Mesendoderm (in vitro differentiated cells): ENCODE measurements around the gene PPP1R14B.

Experiments
- DNase-seq: peaks from one replicate; pipeline ENCODE4 v3.0.0; 2013
- H2AK5ac ChIP-seq: 2 replicates; pipeline ENCODE4 v1.6.1; 2013; ENCODE audit warnings: low read length, inconsistent platforms
- H2BK120ac ChIP-seq: 2 replicates; pipeline ENCODE4 v1.6.1; 2013; ENCODE audit warnings: low read depth, mild to moderate bottlenecking, low read length, moderate library complexity, mixed read lengths
- H2BK15ac ChIP-seq: replicated peaks from 2 replicates; pipeline ENCODE4 v1.6.1; 2013; ENCODE audit warnings: low read depth, mild to moderate bottlenecking, moderate library complexity
- H2BK5ac ChIP-seq: 2 replicates; pipeline ENCODE4 v1.6.1; 2013; ENCODE audit warnings: low read length, inconsistent platforms
- H3K18ac ChIP-seq: 2 replicates; pipeline ENCODE4 v1.6.1; 2013; ENCODE audit warnings: mild to moderate bottlenecking, low read length, mixed read lengths
- H3K23ac ChIP-seq: one replicate; pipeline ENCODE4 v1.6.1; 2013; ENCODE audit warnings: low read length
- H3K27ac ChIP-seq: 2 replicates; pipeline ENCODE4 v1.5.1; 2013; ENCODE audit warnings: low read depth, mild to moderate bottlenecking, inconsistent platforms, low read length, moderate library complexity
- H3K27me3 ChIP-seq: 2 replicates; pipeline ENCODE4 v1.6.1; 2013; ENCODE audit warnings: low read length, control low read depth, mild to moderate bottlenecking, inconsistent platforms; ENCODE audit not compliant: insufficient read depth, poor library complexity
- H3K36me3 ChIP-seq: 2 replicates; pipeline ENCODE4 v1.6.1; 2013; ENCODE audit warnings: low read length, inconsistent platforms; ENCODE audit not compliant: control insufficient read depth, insufficient read depth
- H3K4ac ChIP-seq: one replicate; pipeline ENCODE4 v1.6.1; 2013; ENCODE audit warnings: low read depth, mild to moderate bottlenecking, low read length, moderate library complexity
- H3K4me1 ChIP-seq: 2 replicates; pipeline ENCODE4 v1.6.1; 2013; ENCODE audit warnings: low read depth, low read length, inconsistent platforms; ENCODE audit not compliant: control insufficient read depth
- H3K4me2 ChIP-seq: 2 replicates; pipeline ENCODE4 v1.6.1; 2013; ENCODE audit warnings: low read length
- H3K4me3 ChIP-seq: 2 replicates; pipeline ENCODE4 v1.5.1; 2013; ENCODE audit warnings: mild to moderate bottlenecking, low read length
- H3K56ac ChIP-seq: one replicate; pipeline ENCODE4 v1.6.1; 2013; ENCODE audit warnings: low read length
- H3K79me1 ChIP-seq: 2 replicates; pipeline ENCODE4 v1.6.1; 2013; ENCODE audit warnings: low read length, inconsistent platforms
- H3K79me2 ChIP-seq: 2 replicates; pipeline ENCODE4 v1.6.1; 2013; ENCODE audit warnings: mild to moderate bottlenecking, low read length; ENCODE audit not compliant: control insufficient read depth, insufficient read depth
- H3K9ac ChIP-seq: 2 replicates; pipeline ENCODE4 v1.6.1; 2013; ENCODE audit warnings: low read length, inconsistent platforms
- H4K5ac ChIP-seq: one replicate; pipeline ENCODE4 v1.6.1; 2013; ENCODE audit warnings: low read length
- H4K8ac ChIP-seq: one replicate; pipeline ENCODE4 v1.6.1; 2013; ENCODE audit warnings: low read depth, mild to moderate bottlenecking, control low read depth, low read length, moderate library complexity
- WGBS: extraction: QIAGEN DNeasy Blood & Tissue Kit; methylation state at CpG from one replicate; pipeline ENCODE4 v1.1.7; 2013; ENCODE audit warnings: low lambda C conversion rate, missing lambda C conversion rate; ENCODE audit not compliant: insufficient coverage; ENCODE audit errors: extremely low coverage; 5-methylcytosine and 5-hydroxymethylcytosine counted together

Gene PPP1R14B

DNA sequence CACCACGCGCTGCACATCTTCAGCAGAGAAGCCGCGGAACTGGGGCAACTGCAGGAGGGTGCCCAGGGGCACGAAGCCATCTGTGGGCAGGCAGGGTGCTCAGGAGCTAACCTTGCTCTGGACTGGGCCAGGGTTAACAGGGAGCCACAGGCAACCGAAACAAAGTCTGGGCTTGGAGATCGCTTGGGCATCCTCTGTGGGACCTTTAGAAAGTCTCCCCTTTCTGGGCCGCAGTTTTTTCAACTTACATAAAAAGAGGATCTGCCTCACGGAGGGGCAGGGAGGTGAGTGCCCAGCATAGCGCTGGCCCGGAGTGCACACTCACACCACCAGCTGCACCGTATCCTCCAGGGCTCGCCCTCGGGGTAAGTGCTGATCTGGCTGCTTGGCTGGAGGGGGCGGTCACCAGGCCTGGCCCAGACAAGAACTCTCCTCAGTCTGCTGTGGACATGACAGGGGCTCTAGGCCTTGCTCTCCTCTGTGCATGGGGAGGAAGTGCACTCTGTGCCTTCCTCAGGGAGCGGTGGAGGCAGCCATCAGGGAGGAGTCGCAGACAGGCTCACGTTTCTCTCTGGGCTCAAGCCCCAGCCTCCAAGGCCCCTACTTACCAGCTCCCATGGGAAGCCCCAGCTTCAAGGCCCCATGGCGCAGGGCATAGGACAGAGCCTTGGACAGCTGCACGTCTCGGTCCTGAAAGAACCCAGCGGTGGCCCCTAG is 21.7 kb downstream of the PPP1R14B start:
- no CpG with 5 or more reads among the region's 22 CpGs for WGBS
- no peak overlapping the region for H4K5ac ChIP-seq
- no peak overlapping the region for H3K4ac ChIP-seq
- no peak overlapping the region for H3K18ac ChIP-seq
- no peak overlapping the region for H2BK5ac ChIP-seq
- H3K27ac ChIP-seq = peak overlapping the region; percentile 17
- no peak overlapping the region for H3K4me3 ChIP-seq
- no peak overlapping the region for H2BK120ac ChIP-seq
- no peaks in the 10 kb centered on the region for H3K79me2 ChIP-seq
- DNase-seq = no peak
- H2BK15ac ChIP-seq = no peak overlapping the region
- H3K56ac ChIP-seq = peak overlapping the region; percentile 52
- peak overlapping the region; percentile 83 for H3K4me2 ChIP-seq
- H3K36me3 ChIP-seq = no peaks in the 10 kb centered on the region
- H3K27me3 ChIP-seq = no peaks in the 10 kb centered on the region
- no peak overlapping the region for H4K8ac ChIP-seq
- H3K4me1 ChIP-seq = peaks cover 2% of the 10 kb centered on the region
- H3K79me1 ChIP-seq = peaks cover 4% of the 10 kb centered on the region
- H3K9ac ChIP-seq = peak overlapping the region; percentile 93
- H3K23ac ChIP-seq = no peak overlapping the region
- no peak overlapping the region for H2AK5ac ChIP-seq

DNA sequence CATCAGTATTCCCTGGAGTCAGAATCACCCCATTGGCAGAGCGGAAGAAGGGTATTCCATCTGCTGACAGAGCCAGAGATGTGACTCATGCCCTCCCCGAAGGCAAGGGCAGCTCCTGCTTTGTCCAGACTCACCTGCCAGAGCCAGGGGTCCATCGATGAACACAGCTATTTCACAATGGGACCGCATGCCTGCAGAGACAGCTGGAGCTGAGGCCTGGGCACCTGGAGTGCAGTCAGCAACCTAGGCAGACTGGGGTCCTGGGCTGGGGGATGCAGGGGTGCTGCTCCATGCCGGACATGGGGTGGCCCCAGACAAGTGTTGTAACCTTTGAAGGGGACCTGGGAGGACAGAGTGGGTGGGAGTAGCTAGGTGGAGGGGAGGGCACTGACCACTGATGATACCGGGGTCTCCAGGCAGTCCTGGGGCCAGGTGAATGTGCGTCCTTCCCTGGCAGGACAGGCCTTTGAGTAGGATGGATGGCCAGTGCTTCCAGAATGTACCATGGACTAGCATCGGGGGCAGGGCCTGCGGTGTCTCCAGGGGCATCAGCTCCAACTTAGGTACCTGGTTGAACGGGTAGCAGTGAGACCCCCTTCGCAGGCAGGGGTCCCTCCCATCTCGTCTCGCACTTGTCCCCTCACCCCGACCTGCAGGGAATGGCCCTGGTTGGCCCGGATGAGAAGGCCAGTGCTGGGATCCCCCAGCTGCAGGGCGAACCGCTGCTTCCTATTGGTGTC is 22.4 kb downstream of the PPP1R14B start:
- H3K23ac ChIP-seq = no peak overlapping the region
- H3K36me3 ChIP-seq = no peaks in the 10 kb centered on the region
- H2AK5ac ChIP-seq = no peak overlapping the region
- H3K79me2 ChIP-seq = no peaks in the 10 kb centered on the region
- H3K18ac ChIP-seq = no peak overlapping the region
- no peak overlapping the region for H3K56ac ChIP-seq
- H3K4me2 ChIP-seq = no peak overlapping the region
- no peak overlapping the region for H2BK120ac ChIP-seq
- H2BK5ac ChIP-seq = no peak overlapping the region
- peaks cover 4% of the 10 kb centered on the region for H3K79me1 ChIP-seq
- no peak for DNase-seq
- no peak overlapping the region for H3K9ac ChIP-seq
- peaks cover 2% of the 10 kb centered on the region for H3K4me1 ChIP-seq
- no CpG with 5 or more reads among the region's 17 CpGs for WGBS
- H4K8ac ChIP-seq = no peak overlapping the region
- no peak overlapping the region for H3K4ac ChIP-seq
- H3K4me3 ChIP-seq = no peak overlapping the region
- H4K5ac ChIP-seq = no peak overlapping the region
- no peak overlapping the region for H2BK15ac ChIP-seq
- no peaks in the 10 kb centered on the region for H3K27me3 ChIP-seq
- no peak overlapping the region for H3K27ac ChIP-seq

DNA sequence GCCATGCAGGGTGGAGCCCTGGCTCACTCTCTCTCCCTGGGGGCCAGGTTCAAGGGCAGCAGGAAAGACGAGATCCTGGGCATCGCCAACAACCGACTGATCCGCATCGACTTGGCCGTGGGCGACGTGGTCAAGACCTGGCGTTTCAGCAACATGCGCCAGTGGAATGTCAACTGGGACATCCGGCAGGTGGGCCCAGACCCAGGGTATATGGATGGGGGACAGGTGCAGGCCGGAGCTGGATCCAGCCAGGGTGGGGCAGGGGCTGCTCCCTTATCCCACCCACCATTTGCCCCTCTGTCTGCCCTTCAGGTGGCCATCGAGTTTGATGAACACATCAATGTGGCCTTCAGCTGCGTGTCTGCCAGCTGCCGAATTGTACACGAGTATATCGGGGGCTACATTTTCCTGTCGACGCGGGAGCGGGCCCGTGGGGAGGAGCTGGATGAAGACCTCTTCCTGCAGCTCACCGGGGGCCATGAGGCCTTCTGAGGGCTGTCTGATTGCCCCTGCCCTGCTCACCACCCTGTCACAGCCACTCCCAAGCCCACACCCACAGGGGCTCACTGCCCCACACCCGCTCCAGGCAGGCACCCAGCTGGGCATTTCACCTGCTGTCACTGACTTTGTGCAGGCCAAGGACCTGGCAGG is 23.6 kb downstream of the PPP1R14B start:
- Histone ChIP-seq H3K4ac (no peak overlapping the region), H3K27me3 (no peaks in the 10 kb centered on the region), H3K4me3 (no peak overlapping the region), H3K4me1 (peaks cover 2% of the 10 kb centered on the region), H4K8ac (no peak overlapping the region), H3K9ac (no peak overlapping the region), H2BK120ac (no peak overlapping the region), H3K4me2 (no peak overlapping the region), H4K5ac (no peak overlapping the region), H3K18ac (no peak overlapping the region), H2BK15ac (no peak overlapping the region), H3K79me2 (no peaks in the 10 kb centered on the region), H2BK5ac (no peak overlapping the region), H3K27ac (no peak overlapping the region), H3K56ac (no peak overlapping the region), H3K79me1 (peaks cover 4% of the 10 kb centered on the region), H3K23ac (no peak overlapping the region), H3K36me3 (no peaks in the 10 kb centered on the region), H2AK5ac (no peak overlapping the region)
- no CpG with 5 or more reads among the region's 24 CpGs for WGBS
- DNase-seq = no peak

DNA sequence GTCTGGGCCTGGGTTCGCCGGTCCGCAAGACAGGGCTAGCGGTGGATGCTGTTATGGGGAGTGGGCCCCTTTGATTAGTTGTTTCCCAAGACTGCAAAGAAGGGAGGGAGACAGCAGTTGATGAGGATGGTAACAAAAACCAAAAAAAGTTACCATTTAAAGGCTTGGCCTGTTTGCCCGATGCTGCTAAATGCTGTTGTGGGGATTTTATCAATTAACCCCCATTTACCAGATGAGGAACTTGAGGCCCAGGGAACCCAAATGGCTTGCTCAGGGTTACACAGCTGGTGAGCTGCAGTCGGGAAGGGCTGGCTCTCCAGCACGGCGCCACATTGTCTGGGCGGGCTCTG is 24.1 kb downstream of the PPP1R14B start:
- peaks cover 2% of the 10 kb centered on the region for H3K4me1 ChIP-seq
- H3K79me2 ChIP-seq = no peaks in the 10 kb centered on the region
- no peak overlapping the region for H2AK5ac ChIP-seq
- H3K4me2 ChIP-seq = no peak overlapping the region
- DNase-seq = no peak
- no peak overlapping the region for H2BK15ac ChIP-seq
- no peak overlapping the region for H3K27ac ChIP-seq
- peaks cover 4% of the 10 kb centered on the region for H3K79me1 ChIP-seq
- no peak overlapping the region for H2BK120ac ChIP-seq
- no peak overlapping the region for H3K4ac ChIP-seq
- H4K5ac ChIP-seq = no peak overlapping the region
- no peak overlapping the region for H4K8ac ChIP-seq
- WGBS = no CpG with 5 or more reads among the region's 9 CpGs
- no peaks in the 10 kb centered on the region for H3K27me3 ChIP-seq
- no peak overlapping the region for H3K23ac ChIP-seq
- H3K56ac ChIP-seq = no peak overlapping the region
- no peak overlapping the region for H3K9ac ChIP-seq
- H2BK5ac ChIP-seq = no peak overlapping the region
- H3K4me3 ChIP-seq = no peak overlapping the region
- no peak overlapping the region for H3K18ac ChIP-seq
- H3K36me3 ChIP-seq = no peaks in the 10 kb centered on the region

DNA sequence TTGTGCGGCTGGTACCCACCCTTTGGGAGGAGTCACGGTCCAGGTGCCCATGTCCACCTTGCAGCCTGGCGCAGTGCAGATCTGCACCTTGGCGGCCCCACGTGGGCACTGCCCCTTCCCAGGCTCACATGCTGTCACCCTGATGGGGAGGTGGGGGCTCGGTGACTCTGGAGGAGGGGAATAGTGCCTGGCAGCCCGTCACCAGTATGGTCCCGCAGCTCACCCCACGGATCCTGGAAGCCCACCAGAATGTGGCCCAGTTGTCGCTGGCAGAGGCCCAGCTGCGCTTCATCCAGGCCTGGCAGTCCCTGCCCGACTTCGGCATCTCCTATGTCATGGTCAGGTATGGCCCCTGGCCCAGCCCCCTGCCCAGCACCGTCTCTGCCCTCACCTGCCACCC is 25.9 kb downstream of the PPP1R14B start:
- no peak overlapping the region for H4K8ac ChIP-seq
- H3K4ac ChIP-seq = no peak overlapping the region
- H2BK5ac ChIP-seq = no peak overlapping the region
- no peak overlapping the region for H3K9ac ChIP-seq
- no peaks in the 10 kb centered on the region for H3K4me1 ChIP-seq
- no peak overlapping the region for H4K5ac ChIP-seq
- no peaks in the 10 kb centered on the region for H3K79me1 ChIP-seq
- no peaks in the 10 kb centered on the region for H3K27me3 ChIP-seq
- no peaks in the 10 kb centered on the region for H3K79me2 ChIP-seq
- WGBS = no CpG with 5 or more reads among the region's 14 CpGs
- no peak overlapping the region for H3K18ac ChIP-seq
- DNase-seq = no peak
- H2BK120ac ChIP-seq = no peak overlapping the region
- H2BK15ac ChIP-seq = no peak overlapping the region
- no peaks in the 10 kb centered on the region for H3K36me3 ChIP-seq
- H3K4me2 ChIP-seq = no peak overlapping the region
- H3K4me3 ChIP-seq = no peak overlapping the region
- no peak overlapping the region for H3K23ac ChIP-seq
- H3K56ac ChIP-seq = no peak overlapping the region
- no peak overlapping the region for H2AK5ac ChIP-seq
- no peak overlapping the region for H3K27ac ChIP-seq
